Neural crest cell (in vitro differentiated cells): ENCODE results near the gene PTCD3. TPM values are rescaled to one million over a fixed set of nuclear protein-coding genes. Genes with fewer than 3 reads are reported as not detected.
A peak's percentile ranks its signal among the peaks of the same experiment; 100 is the strongest.

ENCODE experiments used
- DNase-seq: peaks from one replicate; pipeline ENCODE4 v3.0.0; 2021; ENCODE audit warnings: low read depth, mixed read lengths, low spot score
- H3K27ac Mint-ChIP-seq: one replicate; pipeline ENCODE4 v1.8.0; 2021; ENCODE audit warnings: mild to moderate bottlenecking, mixed read lengths; ENCODE audit not compliant: unreplicated experiment
- H3K27me3 Mint-ChIP-seq: 2 replicates; pipeline ENCODE4 v1.8.0; 2021; ENCODE audit warnings: low read depth, mild to moderate bottlenecking, mixed read lengths
- H3K36me3 Mint-ChIP-seq: 2 replicates; pipeline ENCODE4 v1.8.0; 2021; ENCODE audit warnings: low read depth, mild to moderate bottlenecking, mixed read lengths
- H3K4me1 Mint-ChIP-seq: 2 replicates; pipeline ENCODE4 v1.8.0; 2021; ENCODE audit warnings: mixed read lengths
- H3K4me3 Mint-ChIP-seq: one replicate; pipeline ENCODE4 v1.8.0; 2021; ENCODE audit warnings: mild to moderate bottlenecking, mixed read lengths
- H3K9me3 Mint-ChIP-seq: 2 replicates; pipeline ENCODE4 v1.8.0; 2021; ENCODE audit warnings: mixed read lengths
- total RNA-seq: library from RNA; stranded (reverse); gene quantifications from 2 replicates; pipeline ENCODE4 v1.2.1, GENCODE V29; 2021
- TF ChIP-seq, protein P1 (sequence below): fragments of 200-600 bp; sonication (generic); conservative IDR thresholded peaks from 2 replicates; pipeline ENCODE4 v1.5.0; 2021; ENCODE audit warnings: antibody characterized with exemption, mild to moderate bottlenecking

The PTCD3 gene
- total RNA-seq, 1 donor from 2014 or later, result 147 TPM

DNA sequence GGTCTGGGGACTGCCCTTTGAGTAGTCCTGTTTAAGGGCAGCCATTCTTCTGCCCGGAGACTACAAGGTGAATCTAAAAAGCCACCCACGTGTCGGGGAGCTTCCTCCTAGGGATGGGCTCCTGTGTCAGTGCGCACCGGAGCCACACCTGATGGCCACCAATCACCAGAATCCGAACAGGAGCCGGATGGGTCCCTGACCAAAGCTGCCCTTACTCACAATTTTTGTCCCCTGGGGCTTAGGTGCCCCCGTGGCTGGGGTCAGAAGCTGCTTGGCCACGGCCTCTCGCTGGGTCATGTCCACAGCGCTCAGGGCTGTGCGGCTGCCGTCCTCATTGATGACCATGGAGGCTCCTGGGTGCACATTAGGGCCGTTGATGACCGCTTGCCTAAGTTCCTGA is 31.2 kb upstream of the PTCD3 start:
- Mint-ChIP-seq H3K9me3 (no peaks in the 10 kb centered on the region), H3K4me3 (no peak overlapping the region), H3K27me3 (no peaks in the 10 kb centered on the region), H3K27ac (no peak overlapping the region), H3K36me3 (peaks cover 30% of the 10 kb centered on the region), H3K4me1 (no peaks in the 10 kb centered on the region)
- no peak for DNase-seq
- TF ChIP-seq, protein P1, sequence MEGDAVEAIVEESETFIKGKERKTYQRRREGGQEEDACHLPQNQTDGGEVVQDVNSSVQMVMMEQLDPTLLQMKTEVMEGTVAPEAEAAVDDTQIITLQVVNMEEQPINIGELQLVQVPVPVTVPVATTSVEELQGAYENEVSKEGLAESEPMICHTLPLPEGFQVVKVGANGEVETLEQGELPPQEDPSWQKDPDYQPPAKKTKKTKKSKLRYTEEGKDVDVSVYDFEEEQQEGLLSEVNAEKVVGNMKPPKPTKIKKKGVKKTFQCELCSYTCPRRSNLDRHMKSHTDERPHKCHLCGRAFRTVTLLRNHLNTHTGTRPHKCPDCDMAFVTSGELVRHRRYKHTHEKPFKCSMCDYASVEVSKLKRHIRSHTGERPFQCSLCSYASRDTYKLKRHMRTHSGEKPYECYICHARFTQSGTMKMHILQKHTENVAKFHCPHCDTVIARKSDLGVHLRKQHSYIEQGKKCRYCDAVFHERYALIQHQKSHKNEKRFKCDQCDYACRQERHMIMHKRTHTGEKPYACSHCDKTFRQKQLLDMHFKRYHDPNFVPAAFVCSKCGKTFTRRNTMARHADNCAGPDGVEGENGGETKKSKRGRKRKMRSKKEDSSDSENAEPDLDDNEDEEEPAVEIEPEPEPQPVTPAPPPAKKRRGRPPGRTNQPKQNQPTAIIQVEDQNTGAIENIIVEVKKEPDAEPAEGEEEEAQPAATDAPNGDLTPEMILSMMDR, result no peak

DNA sequence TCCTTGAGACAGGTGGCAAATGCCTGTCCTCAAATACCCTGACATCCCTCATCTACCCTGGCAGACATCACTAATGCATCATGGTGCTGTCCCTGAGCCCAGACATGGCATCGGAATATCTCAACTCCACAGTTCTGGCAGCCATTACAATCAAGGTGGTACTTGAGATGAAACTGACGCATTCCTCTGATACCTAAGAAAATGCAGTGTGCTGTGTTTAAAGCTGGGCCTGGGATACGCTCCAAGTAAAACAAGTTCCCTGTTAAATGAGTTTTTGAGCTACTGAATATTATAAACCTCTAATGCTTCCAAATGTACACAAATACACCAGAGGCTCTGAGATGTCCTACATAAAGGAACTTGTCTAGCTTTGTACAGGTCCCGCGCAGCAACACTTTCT is 30.1 kb upstream of the PTCD3 start:
- no peak overlapping the region for H3K4me3 Mint-ChIP-seq
- TF ChIP-seq, protein P1, result no peak
- H3K27me3 Mint-ChIP-seq, result no peaks in the 10 kb centered on the region
- no peak for DNase-seq
- H3K27ac Mint-ChIP-seq, result no peak overlapping the region
- H3K36me3 Mint-ChIP-seq, result peaks cover 21% of the 10 kb centered on the region
- H3K9me3 Mint-ChIP-seq, result no peaks in the 10 kb centered on the region
- H3K4me1 Mint-ChIP-seq, result no peaks in the 10 kb centered on the region

DNA sequence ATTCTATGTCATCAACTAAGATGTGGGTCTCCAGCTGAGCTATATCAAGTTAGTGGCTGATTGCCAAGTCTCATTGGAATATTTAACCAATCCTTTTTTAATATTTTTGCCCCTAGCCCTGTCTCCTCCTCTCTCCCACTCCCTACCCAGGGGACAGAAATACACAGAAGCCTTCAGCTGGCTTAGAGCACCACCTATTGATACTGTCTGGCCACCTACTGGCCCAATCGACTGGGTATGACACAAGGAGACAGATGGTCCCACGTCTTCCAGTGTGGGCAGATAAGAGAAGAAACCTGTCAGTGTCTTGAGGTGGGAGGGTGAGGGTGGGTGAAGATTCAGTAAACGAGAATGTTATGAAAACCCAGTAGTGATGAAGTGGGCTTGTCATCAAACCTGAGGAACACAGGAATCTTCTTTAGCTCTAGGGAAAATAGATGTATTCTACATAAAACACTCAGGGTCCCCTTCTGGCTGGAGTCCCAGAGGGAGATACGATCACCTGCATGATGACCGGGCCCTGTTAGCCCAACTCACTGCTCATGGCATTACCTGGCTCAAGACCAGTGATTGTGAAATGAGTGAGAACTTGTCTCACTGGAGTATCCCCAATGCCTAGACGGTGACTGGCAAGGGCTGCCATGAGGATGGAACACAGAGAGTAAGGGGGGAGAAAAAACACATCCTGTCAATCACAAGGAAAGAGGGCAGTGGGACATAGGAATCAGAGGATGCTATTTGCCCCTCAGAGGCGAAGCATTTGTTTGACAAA is 27.1 kb upstream of the PTCD3 start:
- H3K27me3 Mint-ChIP-seq, result no peaks in the 10 kb centered on the region
- H3K4me1 Mint-ChIP-seq, result no peaks in the 10 kb centered on the region
- H3K4me3 Mint-ChIP-seq, result no peak overlapping the region
- H3K36me3 Mint-ChIP-seq, result peaks cover 5% of the 10 kb centered on the region
- TF ChIP-seq, protein P1, result peak; percentile 54
- DNase-seq, result no peak
- no peaks in the 10 kb centered on the region for H3K9me3 Mint-ChIP-seq
- no peak overlapping the region for H3K27ac Mint-ChIP-seq

DNA sequence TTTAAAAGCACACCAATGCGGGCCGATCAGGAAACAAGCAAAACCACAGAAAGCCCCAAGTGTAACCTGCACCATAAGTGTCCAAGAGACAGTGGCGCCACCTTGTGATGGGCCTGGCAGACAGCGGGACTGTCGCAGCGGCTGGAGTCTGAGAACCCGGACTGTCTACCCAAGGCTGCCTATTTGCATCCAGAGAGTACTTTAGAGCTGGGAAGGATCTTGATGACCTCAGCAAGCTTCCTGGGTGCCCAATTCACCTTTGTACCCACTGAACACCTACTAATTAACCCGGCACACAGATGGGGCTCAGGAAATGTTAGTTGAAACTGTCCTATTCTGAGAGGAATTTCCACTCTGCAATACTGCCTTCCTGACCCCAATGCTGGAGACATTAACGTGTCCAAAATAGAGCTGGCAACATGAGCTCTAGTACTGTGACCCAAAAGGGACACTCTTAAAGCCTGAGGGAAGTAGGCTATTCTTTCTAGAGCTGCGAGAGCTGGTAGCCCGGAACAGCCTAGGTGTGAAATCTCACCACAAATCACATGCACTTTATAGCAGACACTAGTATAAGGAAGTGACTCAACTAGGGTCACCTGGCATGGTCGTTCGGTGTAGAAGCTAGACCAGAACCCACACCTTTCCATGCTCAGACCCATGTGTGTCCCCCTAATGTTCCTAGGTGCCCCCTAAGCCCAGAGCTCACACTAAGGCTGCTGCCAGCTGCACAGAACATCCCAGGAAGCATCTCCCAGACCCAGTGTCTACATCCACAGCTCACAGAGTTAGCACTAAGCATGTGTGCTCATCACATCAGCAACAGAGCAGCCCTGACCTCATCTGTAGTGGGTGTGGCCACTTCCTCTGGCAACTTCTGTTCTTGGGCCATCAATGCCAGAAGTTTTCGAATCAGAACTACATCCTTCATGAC is 25.8 kb upstream of the PTCD3 start:
- peak; percentile 85 for DNase-seq
- Mint-ChIP-seq H3K27ac (no peak overlapping the region), H3K27me3 (no peaks in the 10 kb centered on the region), H3K36me3 (peaks cover 5% of the 10 kb centered on the region), H3K9me3 (no peaks in the 10 kb centered on the region), H3K4me3 (no peak overlapping the region), H3K4me1 (no peaks in the 10 kb centered on the region)
- TF ChIP-seq, protein P1, result peak; percentile 83

DNA sequence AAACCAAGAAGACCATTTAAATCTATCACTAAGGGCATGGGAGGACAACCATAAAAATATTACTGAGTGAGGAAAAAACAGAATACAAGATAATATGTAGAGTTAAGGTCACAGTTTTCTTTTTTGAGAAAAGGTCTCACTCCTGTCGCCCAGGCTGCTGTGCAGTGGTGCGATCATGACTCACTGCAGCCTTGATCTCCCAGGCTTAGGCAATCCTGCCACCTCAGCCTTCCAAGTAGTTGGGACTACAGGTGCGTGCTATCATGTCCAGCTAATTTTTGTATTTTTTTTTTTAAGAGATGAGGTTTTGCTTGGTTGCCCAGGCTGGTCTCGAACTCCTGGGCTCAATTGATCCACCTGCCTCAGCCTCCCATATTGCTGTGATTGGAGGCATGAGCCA is 24.3 kb upstream of the PTCD3 start:
- H3K9me3 Mint-ChIP-seq, result no peaks in the 10 kb centered on the region
- H3K4me3 Mint-ChIP-seq, result no peak overlapping the region
- no peaks in the 10 kb centered on the region for H3K4me1 Mint-ChIP-seq
- no peak overlapping the region for H3K27ac Mint-ChIP-seq
- TF ChIP-seq, protein P1, result no peak
- no peaks in the 10 kb centered on the region for H3K36me3 Mint-ChIP-seq
- no peak for DNase-seq
- H3K27me3 Mint-ChIP-seq, result no peaks in the 10 kb centered on the region
